GM10248 (cell line): ENCODE measurements around the gene ADGRG3.

ENCODE experiments used
- CTCF ChIA-PET: fragments of 300-600 bp; sonication (Branson Sonifier 250); formaldehyde crosslinking; extraction: SDS; loops from one replicate; lab custom pipeline; 2021; ENCODE audit warnings: antibody characterized with exemption; lab: Yijun Ruan, JAX
- POLR2A ChIA-PET: fragments of 350-650 bp; sonication (Branson Sonifier 250); formaldehyde crosslinking; extraction: SDS; loops from one replicate; lab custom pipeline; 2020; ENCODE audit warnings: antibody characterized with exemption; lab: Yijun Ruan, JAX
- DNase-seq: peaks from one replicate; pipeline ENCODE4 v3.0.0; 2012; ENCODE audit errors: extremely low spot score
- CTCF ChIP-seq: IDR thresholded peaks from 2 replicates; pipeline ENCODE4 v1.5.1; 2012; ENCODE audit warnings: mild to moderate bottlenecking, low read depth; ENCODE audit errors: extremely low read depth, missing control alignments, control extremely low read depth

Gene ADGRG3

DNA sequence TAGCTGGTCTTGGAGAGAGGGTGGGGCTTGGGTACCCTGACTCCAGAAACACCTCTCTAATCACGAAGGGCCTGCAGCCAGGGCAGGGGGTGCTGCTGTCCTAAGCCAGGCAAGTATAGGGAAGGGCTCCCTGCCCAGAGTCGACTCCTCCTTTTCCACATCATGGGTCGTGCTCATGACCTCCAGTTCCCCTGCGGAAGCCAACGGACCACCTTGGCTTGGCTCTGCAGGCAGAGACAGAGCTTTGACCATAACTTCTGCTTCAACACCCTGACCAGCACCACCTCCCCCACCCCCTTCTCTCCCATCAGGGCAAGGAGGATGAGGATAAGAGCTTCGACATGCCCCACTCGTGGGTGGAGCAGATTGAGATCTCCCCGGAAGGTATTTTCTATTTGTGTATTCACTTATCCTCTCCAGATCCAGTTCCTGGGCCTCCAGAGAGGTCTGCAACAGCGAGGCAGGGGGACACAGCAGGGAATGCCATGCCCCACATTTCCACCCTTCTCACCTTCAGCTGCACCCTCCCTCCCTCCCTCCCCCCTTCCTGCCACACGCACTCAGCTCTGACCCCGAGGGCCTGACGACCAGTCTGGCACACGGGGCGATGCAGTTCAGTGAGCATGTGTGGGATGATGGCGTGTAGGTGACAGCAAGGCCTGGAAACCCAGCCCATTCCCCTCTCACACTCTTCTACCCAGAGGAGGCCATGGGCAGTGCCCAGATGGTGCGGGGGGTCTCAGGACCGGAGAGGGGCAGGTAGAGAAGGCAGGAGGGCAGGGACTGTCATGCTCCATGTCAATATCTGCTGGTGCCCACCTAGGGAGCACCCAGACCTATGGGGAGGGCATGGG is 53.5 kb downstream of the ADGRG3 start:
- no peak for TF ChIP-seq CTCF
- CTCF ChIA-PET: interaction anchor here (1.0 to 3.3 kb wide), 3 partner anchors 9 to 146 kb away, joined by 3 to 15 read pairs (median 3); no protein-coding TSS in a partner anchor
- no peak for DNase-seq
- POLR2A ChIA-PET: no interaction called here

DNA sequence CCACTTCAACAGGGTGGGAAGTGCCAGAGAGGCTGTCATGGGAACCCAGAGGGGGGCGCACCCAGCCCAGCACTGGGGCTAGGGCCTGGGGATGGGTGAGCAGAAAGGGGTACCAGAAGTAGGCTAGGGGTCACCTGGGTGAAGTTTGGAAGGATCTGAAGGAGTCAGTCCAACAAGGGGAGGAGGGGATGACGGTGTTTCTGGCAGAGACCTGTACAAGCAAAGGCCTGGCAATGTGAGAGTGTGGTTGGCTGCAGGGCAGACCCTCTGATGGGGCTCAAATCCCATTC is 54.0 kb downstream of the ADGRG3 start:
- no peak for DNase-seq
- ChIA-PET CTCF (interaction anchor here (1.0 to 1.4 kb wide), 2 partner anchors 8 to 10 kb away, joined by 3 read pairs; no protein-coding TSS in a partner anchor), POLR2A (no interaction called here)
- no peak for TF ChIP-seq CTCF

- DNase-seq: no peak
- CTCF ChIA-PET: interaction anchor here (1.3 kb wide), 1 partner anchor 73 kb away, joined by 3 read pairs; no protein-coding TSS in a partner anchor
- no peak for TF ChIP-seq CTCF
- POLR2A ChIA-PET: no interaction called here
These were observed 54.5 kb downstream of the ADGRG3 start for GRCh38 chr16:57722651-57723050.

DNA sequence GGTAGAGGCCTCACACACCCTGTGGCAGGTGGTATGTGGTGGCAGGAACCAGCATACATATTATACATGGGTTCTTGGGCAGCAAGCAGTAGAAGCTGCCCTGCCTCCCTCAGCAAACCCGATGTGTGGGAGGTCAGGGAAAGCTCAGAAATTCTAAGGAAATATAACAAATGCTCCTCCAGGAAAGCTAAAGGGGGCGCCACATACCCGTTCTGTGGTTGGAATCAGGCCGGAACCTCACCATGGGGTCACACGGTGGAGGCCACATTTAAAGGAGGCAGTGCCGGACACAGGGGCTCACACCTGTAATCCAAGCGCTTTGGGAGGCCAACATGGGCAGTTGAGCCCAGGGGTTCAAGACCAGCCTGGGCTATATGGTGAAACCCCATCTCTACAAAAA is 55.1 kb downstream of the ADGRG3 start:
- no peak for TF ChIP-seq CTCF
- DNase-seq: no peak
- ChIA-PET POLR2A (no interaction called here), CTCF (interaction anchor here (1.3 kb wide), 1 partner anchor 74 kb away, joined by 3 read pairs; no protein-coding TSS in a partner anchor)

DNA sequence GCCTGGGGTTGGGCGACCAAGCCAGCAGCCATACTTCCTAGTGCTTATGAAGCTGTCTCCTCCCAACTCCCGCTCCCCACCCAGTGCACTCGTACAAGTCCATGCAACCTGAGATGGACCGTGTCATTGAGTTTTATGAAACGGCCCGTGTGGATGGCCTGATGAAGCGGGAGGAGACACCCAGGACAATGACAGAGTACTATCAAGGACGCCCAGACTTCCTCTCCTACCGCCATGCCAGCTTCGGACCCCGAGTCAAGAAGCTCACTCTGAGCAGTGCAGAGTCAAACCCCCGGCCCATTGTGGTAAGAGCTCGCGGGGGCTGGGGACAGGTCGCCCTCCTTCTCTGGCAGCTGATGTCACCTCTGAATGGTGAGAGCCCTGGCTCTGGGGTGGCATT is 56.4 kb downstream of the ADGRG3 start:
- ChIA-PET CTCF (no interaction called here), POLR2A (no interaction called here)
- TF ChIP-seq CTCF: no peak
- DNase-seq: no peak

GRCh38 chr16:57725151-57725550 is 57.0 kb downstream of the ADGRG3 start:
- CTCF ChIA-PET: no interaction called here
- no peak for DNase-seq
- no peak for TF ChIP-seq CTCF
- POLR2A ChIA-PET: no interaction called here
